IgD-negative memory B cell (primary cell): Measurements from ENCODE around the gene MUC13. TPM values are rescaled to one million over a fixed set of nuclear protein-coding genes. Genes with fewer than 3 reads are reported as not detected.
"Not testable (repeated sequence)": the region's sequence is repeated elsewhere in the genome, so short reads cannot be mapped to it uniquely, and the experiment has no call there.

Experiments
- H3K27ac Mint-ChIP-seq, 3 donors: one replicate each; pipeline ENCODE4 v1.8.0; 2020 to 2022; ENCODE audit warnings: mild to moderate bottlenecking in 3 of 3, mixed read lengths in 3 of 3, moderate library complexity in 1 of 3
- H3K27me3 Mint-ChIP-seq: one replicate; pipeline ENCODE4 v1.8.0; 2021; ENCODE audit warnings: mixed read lengths
- H3K36me3 Mint-ChIP-seq: one replicate; pipeline ENCODE4 v1.8.0; 2020; ENCODE audit warnings: mild to moderate bottlenecking, mixed read lengths
- H3K4me1 Mint-ChIP-seq, 3 donors: one replicate each; pipeline ENCODE4 v1.8.0; 2020 to 2022; ENCODE audit warnings: mixed read lengths in 3 of 3, mild to moderate bottlenecking in 1 of 3
- H3K4me3 Mint-ChIP-seq, 4 donors: one replicate each; pipeline ENCODE4 v1.8.0; 2020 to 2022; ENCODE audit warnings: mild to moderate bottlenecking in 4 of 4, mixed read lengths in 4 of 4, moderate library complexity in 3 of 4
- H3K9me3 Mint-ChIP-seq, 3 donors: one replicate each; pipeline ENCODE4 v1.8.0; 2020 to 2021; ENCODE audit warnings: mixed read lengths in 3 of 3, mild to moderate bottlenecking in 1 of 3
- polyA plus RNA-seq: library from polyadenylated mRNA; unstranded; fragments of 300-500 nt; fragmentation: Illumina TruSeq; gene quantifications from one replicate; pipeline ENCODE4 v1.2.3, GENCODE V29; 2021

Gene MUC13
- polyA plus RNA-seq, 1 donor from 2014 or later, result not detected

DNA sequence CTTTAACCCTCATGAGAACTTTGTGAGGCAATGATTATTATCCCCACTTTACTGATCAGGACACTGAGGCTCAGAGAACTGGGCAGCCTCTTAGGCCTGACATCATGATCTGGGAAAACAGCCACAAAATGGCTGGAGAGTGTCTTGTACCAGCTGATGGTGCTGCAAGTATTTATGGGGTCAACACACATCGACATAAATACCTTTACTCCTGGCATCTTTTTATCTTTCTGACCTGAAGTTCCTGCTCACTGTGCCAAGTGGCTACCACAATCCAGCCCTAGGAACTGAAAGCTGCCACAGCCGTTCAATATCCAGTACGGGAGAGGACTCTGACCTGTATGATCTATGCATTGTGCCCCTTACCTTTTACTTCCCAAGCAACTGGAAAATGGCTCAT, 29.2 kb upstream of the MUC13 start:
- H3K4me1 Mint-ChIP-seq, result peaks cover 0 to 8% (median 0%) of the 10 kb centered on the region in 3 donors
- H3K4me3 Mint-ChIP-seq, result no peak overlapping the region
- no peak overlapping the region for H3K27ac Mint-ChIP-seq
- H3K27me3 Mint-ChIP-seq, result peaks cover 9% of the 10 kb centered on the region
- peaks cover 1% of the 10 kb centered on the region for H3K36me3 Mint-ChIP-seq
- H3K9me3 Mint-ChIP-seq, result no peaks in the 10 kb centered on the region

DNA sequence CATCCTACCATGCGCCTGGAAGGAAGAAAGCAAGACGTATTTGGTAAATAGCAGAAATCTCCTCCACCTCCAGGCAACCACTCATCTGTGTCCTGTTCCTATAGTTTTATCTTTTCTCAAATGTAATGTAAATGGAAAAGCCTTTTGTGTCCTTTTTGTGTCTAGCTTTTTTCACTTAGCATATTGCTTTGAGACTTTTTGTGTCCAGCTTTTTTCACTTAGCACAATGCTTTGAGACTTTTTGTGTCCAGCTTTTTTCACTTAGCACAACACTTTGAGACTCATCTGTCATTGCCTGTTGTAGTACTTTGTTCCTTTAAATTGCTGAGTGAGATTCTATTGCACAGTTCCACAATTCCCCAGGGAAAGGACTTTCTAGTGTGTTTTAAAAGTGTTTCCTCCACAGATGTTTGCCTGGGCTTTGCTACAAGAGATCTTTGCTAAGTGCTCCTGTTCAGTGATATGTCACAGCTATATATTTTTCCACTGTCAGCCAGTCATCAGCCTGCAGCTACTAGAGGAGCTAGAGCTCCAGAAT, 27.9 kb upstream of the MUC13 start:
- Mint-ChIP-seq H3K4me1 (peaks cover 0 to 8% (median 0%) of the 10 kb centered on the region in 3 donors), H3K36me3 (peaks cover 1% of the 10 kb centered on the region), H3K4me3 (no peak overlapping the region), H3K27me3 (peaks cover 9% of the 10 kb centered on the region), H3K9me3 (no peaks in the 10 kb centered on the region), H3K27ac (no peak overlapping the region)

DNA sequence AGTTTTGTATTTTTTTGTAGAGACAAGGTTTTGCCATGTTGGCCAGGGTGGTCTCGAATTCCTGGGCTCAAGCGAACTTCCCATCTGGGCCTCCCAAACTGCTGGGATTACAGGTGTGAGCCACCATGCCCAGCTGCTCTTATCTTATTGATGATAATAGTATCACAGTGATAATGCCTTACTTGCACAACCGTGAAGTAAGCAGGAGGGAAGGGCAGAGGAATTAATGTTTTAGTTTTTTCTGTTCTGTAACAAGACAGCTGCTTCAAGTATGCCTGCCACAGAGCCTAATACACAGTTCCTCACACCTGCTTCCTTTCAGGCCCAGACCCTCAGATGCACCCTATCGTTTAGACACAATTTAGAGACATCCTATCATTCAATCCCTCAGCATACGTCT, 26.1 kb upstream of the MUC13 start:
- Mint-ChIP-seq H3K4me3 (no peak overlapping the region), H3K27me3 (peaks cover 9% of the 10 kb centered on the region), H3K4me1 (peaks cover 0 to 8% (median 0%) of the 10 kb centered on the region in 3 donors), H3K27ac (no peak overlapping the region), H3K9me3 (peaks cover 0 to 2% (median 0%) of the 10 kb centered on the region in 3 donors), H3K36me3 (no peaks in the 10 kb centered on the region)

DNA sequence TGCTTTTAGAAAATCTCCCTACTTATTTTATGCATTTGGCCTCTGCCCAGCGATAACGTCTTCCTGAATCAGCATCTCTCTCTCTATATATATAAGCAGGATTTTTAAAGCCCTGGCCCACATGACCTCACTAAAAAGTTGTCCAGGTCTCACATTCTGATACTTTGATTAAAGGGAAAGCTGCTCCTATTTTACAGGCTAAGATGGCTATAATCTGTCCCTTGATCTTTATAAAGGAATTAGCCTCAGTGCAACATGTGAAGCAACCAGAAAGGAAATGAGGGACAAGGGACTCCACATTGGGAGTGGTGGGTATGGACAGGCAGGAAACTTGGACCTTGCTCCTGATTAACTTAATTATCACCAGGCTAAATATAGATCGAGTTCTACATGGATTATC, 25.6 kb upstream of the MUC13 start:
- H3K4me1 Mint-ChIP-seq, result peaks cover 0 to 8% (median 0%) of the 10 kb centered on the region in 3 donors
- peaks cover 9% of the 10 kb centered on the region for H3K27me3 Mint-ChIP-seq
- peaks cover 0 to 8% (median 0%) of the 10 kb centered on the region in 3 donors for H3K9me3 Mint-ChIP-seq
- H3K36me3 Mint-ChIP-seq, result no peaks in the 10 kb centered on the region
- no peak overlapping the region for H3K27ac Mint-ChIP-seq
- no peak overlapping the region for H3K4me3 Mint-ChIP-seq

- not testable (repeated sequence) for H3K27ac Mint-ChIP-seq, H3K4me3 Mint-ChIP-seq, H3K9me3 Mint-ChIP-seq, H3K36me3 Mint-ChIP-seq, H3K27me3 Mint-ChIP-seq, H3K4me1 Mint-ChIP-seq
Observed at GRCh38 chr3:124957951-124958350, 23.4 kb upstream of the MUC13 start.

GRCh38 chr3:124952282-124952855, 17.8 kb upstream of the MUC13 start:
- H3K27ac Mint-ChIP-seq, result no peak overlapping the region
- H3K9me3 Mint-ChIP-seq, result peaks cover 0 to 9% (median 0%) of the 10 kb centered on the region in 3 donors
- no peaks in the 10 kb centered on the region for H3K36me3 Mint-ChIP-seq
- no peak overlapping the region for H3K4me3 Mint-ChIP-seq
- no peaks in the 10 kb centered on the region for H3K4me1 Mint-ChIP-seq
- H3K27me3 Mint-ChIP-seq, result peaks cover 4% of the 10 kb centered on the region

- Mint-ChIP-seq H3K4me3 (no peak overlapping the region), H3K36me3 (no peaks in the 10 kb centered on the region), H3K9me3 (peaks cover 0 to 9% (median 0%) of the 10 kb centered on the region in 3 donors), H3K27me3 (peaks cover 4% of the 10 kb centered on the region), H3K27ac (no peak overlapping the region), H3K4me1 (no peaks in the 10 kb centered on the region)
Observed at GRCh38 chr3:124951511-124952281, 17.1 kb upstream of the MUC13 start.

- Mint-ChIP-seq H3K9me3 (peaks cover 0 to under 1% (median 0%) of the 10 kb centered on the region in 3 donors), H3K36me3 (no peaks in the 10 kb centered on the region), H3K4me1 (no peaks in the 10 kb centered on the region), H3K27me3 (peaks cover 4% of the 10 kb centered on the region), H3K27ac (no peak overlapping the region), H3K4me3 (no peak overlapping the region)
Observed at GRCh38 chr3:124950026-124950425, 15.5 kb upstream of the MUC13 start.

- no peaks in the 10 kb centered on the region for H3K36me3 Mint-ChIP-seq
- H3K27ac Mint-ChIP-seq, result no peak overlapping the region
- H3K9me3 Mint-ChIP-seq, result no peaks in the 10 kb centered on the region
- H3K4me1 Mint-ChIP-seq, result no peaks in the 10 kb centered on the region
- peaks cover 10% of the 10 kb centered on the region for H3K27me3 Mint-ChIP-seq
- no peak overlapping the region for H3K4me3 Mint-ChIP-seq
Observed at GRCh38 chr3:124942613-124943012, 8.1 kb upstream of the MUC13 start.

DNA sequence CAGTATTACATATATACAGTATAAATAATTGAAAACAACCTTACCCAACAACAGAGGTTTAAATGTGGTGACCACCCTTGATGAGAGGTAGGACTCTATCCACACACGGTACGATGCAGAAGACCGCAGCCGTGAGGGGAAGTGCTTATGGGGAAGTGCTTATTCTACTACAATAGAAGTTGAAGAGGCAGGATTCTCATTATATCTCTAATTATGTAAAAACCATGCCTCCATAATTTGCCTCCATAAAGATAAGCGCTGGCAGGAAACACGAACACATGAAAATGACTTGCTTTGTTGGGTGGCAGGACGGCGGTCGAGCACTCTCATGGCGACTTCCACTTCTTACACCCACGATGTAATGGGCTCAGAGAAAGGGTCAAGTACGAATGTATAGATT, 7.2 kb upstream of the MUC13 start:
- Mint-ChIP-seq H3K27ac (no peak overlapping the region), H3K4me3 (peak overlapping the region in 1 of 4 donors; percentile 49), H3K9me3 (peaks cover 0 to 3% (median 0%) of the 10 kb centered on the region in 3 donors), H3K27me3 (peaks cover 14% of the 10 kb centered on the region), H3K4me1 (no peaks in the 10 kb centered on the region), H3K36me3 (peaks cover 2% of the 10 kb centered on the region)

DNA sequence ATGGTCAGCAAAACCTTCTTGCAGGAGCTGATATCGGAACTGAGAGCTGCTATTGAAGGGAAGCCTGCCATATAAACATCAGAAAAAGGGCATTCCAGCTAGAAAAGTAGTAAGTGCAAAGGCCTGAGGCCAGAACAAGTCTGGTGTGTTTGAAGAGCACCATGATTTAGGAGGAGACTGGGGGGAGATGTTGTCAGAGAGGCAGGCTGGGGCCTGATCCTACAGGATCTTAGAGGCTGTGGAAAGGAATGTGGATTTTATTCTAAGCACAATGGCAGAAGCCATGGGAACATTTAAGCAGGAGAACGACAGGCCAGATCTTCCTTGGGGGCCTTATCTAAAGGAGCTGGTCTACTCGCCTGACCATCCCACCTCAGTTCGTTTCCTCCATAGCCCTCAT, 5.1 kb upstream of the MUC13 start:
- H3K27me3 Mint-ChIP-seq, result peaks cover 14% of the 10 kb centered on the region
- H3K4me1 Mint-ChIP-seq, result no peaks in the 10 kb centered on the region
- peaks cover 2% of the 10 kb centered on the region for H3K36me3 Mint-ChIP-seq
- no peak overlapping the region for H3K27ac Mint-ChIP-seq
- peaks cover 0 to 3% (median 0%) of the 10 kb centered on the region in 3 donors for H3K9me3 Mint-ChIP-seq
- H3K4me3 Mint-ChIP-seq, result no peak overlapping the region

- Mint-ChIP-seq H3K36me3 (peaks cover 2% of the 10 kb centered on the region), H3K27ac (no peak overlapping the region), H3K27me3 (peaks cover 16% of the 10 kb centered on the region), H3K4me3 (no peak overlapping the region), H3K9me3 (peaks cover 0 to 3% (median 0%) of the 10 kb centered on the region in 3 donors), H3K4me1 (no peaks in the 10 kb centered on the region)
Observed at GRCh38 chr3:124938896-124939295, 4.3 kb upstream of the MUC13 start.

DNA sequence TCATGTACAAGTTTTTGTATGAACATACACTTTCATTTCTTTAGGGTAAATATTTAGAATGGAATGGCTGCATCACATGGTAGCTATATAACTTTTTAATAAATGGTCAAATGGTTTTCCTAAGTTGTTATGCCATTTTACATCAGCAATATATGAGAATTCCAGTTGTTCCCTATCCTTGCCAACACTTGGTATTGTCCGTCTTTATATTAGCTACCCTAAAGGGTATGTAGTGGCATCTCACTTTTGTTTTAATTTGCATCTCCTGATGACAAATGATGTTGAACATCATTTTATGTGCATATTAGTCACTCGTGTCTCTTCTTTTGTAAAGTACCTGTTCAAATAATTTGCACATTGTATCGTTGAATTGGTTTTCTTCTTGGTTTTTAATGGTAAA, 2.5 kb upstream of the MUC13 start:
- H3K27ac Mint-ChIP-seq, result no peak overlapping the region
- peaks cover 2% of the 10 kb centered on the region for H3K36me3 Mint-ChIP-seq
- no peaks in the 10 kb centered on the region for H3K4me1 Mint-ChIP-seq
- H3K4me3 Mint-ChIP-seq, result no peak overlapping the region
- peaks cover 0 to 3% (median 0%) of the 10 kb centered on the region in 3 donors for H3K9me3 Mint-ChIP-seq
- H3K27me3 Mint-ChIP-seq, result peaks cover 17% of the 10 kb centered on the region

DNA sequence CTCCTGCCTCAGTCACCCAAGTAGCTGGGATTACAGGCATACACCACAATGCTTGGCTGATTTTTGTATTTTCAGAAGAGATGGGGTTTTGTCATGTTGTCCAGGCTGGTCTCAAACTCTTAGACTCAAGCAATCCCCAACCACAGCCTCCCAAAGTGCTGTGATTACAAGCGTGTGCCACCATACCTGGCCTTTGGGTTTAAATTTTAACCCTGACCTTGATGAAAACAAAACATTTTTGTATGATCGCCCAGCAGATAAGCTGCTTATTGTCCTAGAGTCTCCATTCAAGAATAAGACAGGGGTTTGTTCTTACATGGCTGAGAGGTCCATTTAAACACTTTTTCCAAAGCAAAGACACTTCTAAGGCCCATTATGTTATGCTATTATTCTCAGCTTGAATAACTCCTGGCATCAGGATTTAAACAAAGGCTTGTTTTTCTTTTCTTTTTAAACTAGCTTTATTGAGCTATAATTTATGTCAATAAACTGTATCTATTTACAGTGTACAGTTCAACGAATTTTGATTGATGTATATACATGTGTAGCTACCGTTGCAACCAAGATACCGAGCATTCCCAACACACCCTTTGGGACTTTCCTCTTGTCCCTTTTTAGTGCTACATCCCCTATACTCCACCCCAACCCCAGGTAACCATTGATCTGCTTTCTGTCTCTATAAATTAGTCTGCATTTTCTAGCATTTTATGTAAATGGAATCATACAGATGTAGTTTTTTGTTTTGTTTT, 1.4 kb upstream of the MUC13 start:
- H3K36me3 Mint-ChIP-seq, result peaks cover 2% of the 10 kb centered on the region
- no peak overlapping the region for H3K4me3 Mint-ChIP-seq
- peaks cover 15% of the 10 kb centered on the region for H3K27me3 Mint-ChIP-seq
- no peak overlapping the region for H3K27ac Mint-ChIP-seq
- no peaks in the 10 kb centered on the region for H3K4me1 Mint-ChIP-seq
- peaks cover 0 to 3% (median 0%) of the 10 kb centered on the region in 3 donors for H3K9me3 Mint-ChIP-seq

GRCh38 chr3:124935264-124935663, 713 bp upstream of the MUC13 start:
- H3K27me3 Mint-ChIP-seq, result peaks cover 13% of the 10 kb centered on the region
- H3K4me3 Mint-ChIP-seq, result no peak overlapping the region
- H3K9me3 Mint-ChIP-seq, result peaks cover 0 to 3% (median 0%) of the 10 kb centered on the region in 3 donors
- peaks cover 2% of the 10 kb centered on the region for H3K36me3 Mint-ChIP-seq
- peak overlapping the region in 1 of 3 donors; percentile 9 for H3K27ac Mint-ChIP-seq
- H3K4me1 Mint-ChIP-seq, result no peaks in the 10 kb centered on the region
